CD4-positive, alpha-beta T cell treated with Interleukin-6 at 100 ng/mL for 8 hours (primary cell): ENCODE data around the gene DHRS7B.
"Not testable (repeated sequence)": the region's sequence is repeated elsewhere in the genome, so short reads cannot be mapped to it uniquely, and the experiment has no call there.

Experiments used
- DNase-seq: peaks from one replicate; pipeline ENCODE4 v3.0.0-alpha.2; 2020; ENCODE audit warnings: mixed read lengths, low spot score

DHRS7B gene

GRCh38 chr17:21177854-21178600, 51.3 kb downstream of the DHRS7B start:
- DNase-seq: no peak

- no peak for DNase-seq
These were observed 56.7 kb downstream of the DHRS7B start for GRCh38 chr17:21183468-21183867.

GRCh38 chr17:21184570-21184969, 57.8 kb downstream of the DHRS7B start:
- no peak for DNase-seq

GRCh38 chr17:21185061-21185460, 58.3 kb downstream of the DHRS7B start:
- DNase-seq: no peak

GRCh38 chr17:21186399-21187187, 59.8 kb downstream of the DHRS7B start:
- DNase-seq: no peak

- DNase-seq: no peak
These were observed 62.6 kb downstream of the DHRS7B start for GRCh38 chr17:21189361-21189760.

GRCh38 chr17:21190078-21190477, 63.3 kb downstream of the DHRS7B start:
- DNase-seq: no peak

- DNase-seq: no peak
These were observed 64.9 kb downstream of the DHRS7B start for GRCh38 chr17:21191698-21192097.

GRCh38 chr17:21192414-21192813, 65.7 kb downstream of the DHRS7B start:
- DNase-seq: not testable (repeated sequence)

- DNase-seq: no peak
These were observed 66.3 kb downstream of the DHRS7B start for GRCh38 chr17:21193031-21193430.

- DNase-seq: no peak
These were observed 67.5 kb downstream of the DHRS7B start for GRCh38 chr17:21194226-21194625.

GRCh38 chr17:21194703-21195102, 67.9 kb downstream of the DHRS7B start:
- no peak for DNase-seq

- no peak for DNase-seq
These were observed 69.4 kb downstream of the DHRS7B start for GRCh38 chr17:21196126-21196525.

GRCh38 chr17:21198411-21198810, 71.6 kb downstream of the DHRS7B start:
- no peak for DNase-seq

GRCh38 chr17:21199311-21199710, 72.5 kb downstream of the DHRS7B start:
- DNase-seq: no peak

- DNase-seq: no peak
These were observed 73.1 kb downstream of the DHRS7B start for GRCh38 chr17:21199856-21200255.

GRCh38 chr17:21200590-21201297, 74.0 kb downstream of the DHRS7B start:
- no peak for DNase-seq

GRCh38 chr17:21201298-21201595, 74.5 kb downstream of the DHRS7B start:
- DNase-seq: no peak

- no peak for DNase-seq
These were observed 75.1 kb downstream of the DHRS7B start for GRCh38 chr17:21201874-21202273.

GRCh38 chr17:21202512-21202911, 75.7 kb downstream of the DHRS7B start:
- no peak for DNase-seq

GRCh38 chr17:21204935-21205334, 78.2 kb downstream of the DHRS7B start:
- no peak for DNase-seq

GRCh38 chr17:21208352-21208751, 81.6 kb downstream of the DHRS7B start:
- no peak for DNase-seq
